GM21447 (cell line): ENCODE data around the gene PAPOLG.

ENCODE experiments used
- ATAC-seq: cut with Tn5 transposase; IDR thresholded peaks from one replicate; pipeline ENCODE4 v1.9.1; 2021; ENCODE audit not compliant: unreplicated experiment

The PAPOLG gene

DNA sequence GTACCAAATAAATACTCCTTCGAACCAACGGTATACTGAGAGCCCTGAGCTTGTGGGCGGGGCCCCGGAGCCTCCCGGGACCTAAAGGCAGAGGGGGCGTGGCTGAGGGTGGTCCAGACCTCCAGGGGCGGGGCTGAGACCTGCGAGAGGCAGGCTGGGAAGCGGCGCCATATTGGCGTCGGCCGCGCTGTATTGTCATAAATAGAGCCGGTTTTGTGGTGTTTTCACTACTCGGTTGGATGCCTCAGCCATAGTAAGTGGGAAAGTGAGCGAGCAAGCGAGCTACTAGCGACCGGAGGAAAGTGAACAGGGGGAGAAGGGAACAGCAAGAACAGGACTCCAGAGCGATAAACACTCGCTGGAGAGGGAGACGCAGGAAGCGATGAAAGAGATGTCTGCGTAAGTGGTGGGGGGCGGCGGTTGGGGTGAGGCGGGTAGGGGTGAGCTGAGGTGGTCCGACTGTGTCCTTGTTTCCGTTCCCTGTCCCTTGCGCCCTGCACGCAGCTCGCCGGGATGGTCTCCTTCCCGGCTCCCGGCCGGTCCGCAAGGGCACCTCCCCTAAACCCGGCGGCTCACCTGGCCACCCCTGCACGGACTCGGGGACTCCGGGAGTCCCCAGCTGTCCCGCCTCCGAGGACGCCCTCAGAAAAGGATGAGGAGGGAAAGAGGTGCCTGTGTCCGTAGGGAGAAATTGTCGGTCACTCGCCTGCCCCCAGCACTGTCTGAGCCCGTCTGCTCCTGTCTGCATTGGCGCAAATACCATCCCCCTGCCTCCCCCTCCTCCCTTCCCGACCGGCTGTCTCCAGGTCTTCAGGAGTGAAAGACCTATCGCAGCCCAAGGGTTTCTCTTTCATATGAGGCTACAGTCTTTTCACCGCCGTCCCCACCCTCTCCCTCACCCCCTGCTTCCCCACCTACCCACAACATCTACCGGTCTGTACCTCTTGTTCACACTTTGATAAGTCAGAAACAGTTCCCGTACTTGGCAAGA lies at the start of gene PAPOLG:
Gene PAPOLG, plus strand, starts transcription at position 172 of the 991 bp plus-strand sequence. Its CDS starts 211 bp downstream, at position 383.
- peak; percentile 96 for ATAC-seq

DNA sequence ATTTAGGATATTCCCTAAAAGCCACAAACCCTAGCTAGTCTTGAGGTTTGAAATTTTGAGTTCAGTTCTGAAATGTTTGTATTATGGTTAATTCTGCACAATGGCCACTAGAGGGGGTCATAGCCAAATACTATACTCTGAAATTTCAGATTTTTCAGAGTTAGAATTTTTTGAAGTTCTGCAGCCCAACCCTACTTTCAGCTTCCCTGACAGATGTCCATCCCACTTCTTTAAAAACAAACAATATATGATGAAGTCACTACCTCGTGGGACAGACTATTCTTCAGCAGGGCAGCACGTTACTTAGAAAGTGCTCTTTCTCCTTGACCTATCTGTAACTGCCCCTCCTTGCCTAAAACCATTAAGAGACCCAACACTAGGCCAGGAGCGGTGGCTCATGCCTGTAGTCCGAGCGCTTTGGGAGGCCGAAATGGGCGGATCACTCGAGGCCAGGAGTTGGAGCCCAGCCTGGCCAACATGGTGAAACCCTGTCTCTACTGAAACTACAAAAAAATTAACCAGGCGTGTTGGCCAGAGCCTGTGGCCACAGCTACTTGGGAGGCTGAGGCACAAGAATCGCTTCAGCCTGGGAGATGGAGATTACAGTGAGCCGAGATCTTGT lies 48.2 kb upstream of the PAPOLG start:
- ATAC-seq = no peak

DNA sequence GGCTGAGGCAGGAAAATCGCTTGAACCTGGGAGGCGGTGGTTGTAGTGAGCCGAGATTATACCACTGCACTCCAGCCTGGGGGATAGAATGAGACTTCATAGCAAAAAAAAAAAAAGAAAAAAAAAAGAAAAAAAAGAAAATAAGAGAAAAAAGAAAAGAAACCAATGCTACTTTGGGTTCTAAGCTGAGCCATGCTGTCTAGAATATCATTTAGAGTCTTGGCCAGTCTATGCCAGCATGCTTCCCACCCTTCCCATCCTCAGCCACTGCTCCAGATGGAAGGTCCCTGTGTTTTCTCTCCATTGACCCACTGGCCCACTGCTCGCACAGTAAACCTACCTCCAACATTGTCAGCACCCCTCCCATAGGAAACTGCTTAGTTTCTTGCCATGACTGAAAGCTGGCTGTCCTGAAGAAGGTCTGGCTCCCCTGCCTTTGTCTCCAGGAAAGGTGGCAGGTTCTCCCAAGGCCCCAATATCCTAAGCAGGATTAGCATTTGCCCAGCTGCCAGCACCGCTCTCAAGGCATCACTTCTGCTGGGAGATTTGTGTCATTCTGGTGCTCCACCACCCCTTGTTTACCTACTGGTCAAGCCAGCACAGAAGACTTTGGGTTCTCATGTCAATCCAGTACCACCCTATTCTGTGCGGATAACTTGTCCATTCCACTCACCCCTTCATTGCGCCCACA lies 47.3 kb upstream of the PAPOLG start:
- no peak for ATAC-seq

DNA sequence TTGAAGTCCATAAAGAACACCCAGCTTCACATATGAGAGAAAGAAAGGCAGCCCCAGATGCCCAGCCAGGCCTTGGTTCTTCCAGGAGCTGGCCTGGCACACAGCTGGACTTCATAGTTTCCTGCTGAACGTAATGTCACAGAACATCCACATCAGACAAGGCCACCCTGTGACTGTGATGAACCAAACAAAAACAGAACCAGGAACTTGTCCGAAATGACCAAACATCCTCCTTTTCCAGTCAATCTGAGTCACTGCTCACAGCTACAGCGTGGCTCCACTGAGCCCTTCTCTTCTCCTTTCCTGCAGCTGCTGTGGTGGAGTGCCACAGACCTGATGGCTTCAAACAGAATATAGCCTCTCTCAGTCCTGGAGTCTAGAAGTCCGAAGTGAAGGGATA lies 45.4 kb upstream of the PAPOLG start:
- ATAC-seq = no peak

DNA sequence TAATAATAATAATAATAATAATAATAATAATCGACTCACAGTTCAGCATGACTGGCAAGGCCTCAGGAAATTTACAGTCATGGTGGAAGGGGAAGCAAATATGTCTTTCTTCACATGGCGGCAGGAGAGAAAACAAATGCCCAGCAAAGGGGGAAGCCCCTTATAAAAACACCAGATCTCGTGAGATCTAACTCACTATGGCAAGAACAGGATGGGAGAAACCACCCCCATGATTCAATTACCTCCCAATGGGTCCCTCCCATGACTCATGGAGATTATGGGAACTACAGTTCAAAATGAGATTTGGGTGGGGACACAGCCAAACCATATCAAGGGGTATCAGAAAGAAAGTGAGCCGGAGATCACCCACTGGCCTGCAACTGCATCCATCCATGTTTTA lies 40.5 kb upstream of the PAPOLG start:
- no peak for ATAC-seq

DNA sequence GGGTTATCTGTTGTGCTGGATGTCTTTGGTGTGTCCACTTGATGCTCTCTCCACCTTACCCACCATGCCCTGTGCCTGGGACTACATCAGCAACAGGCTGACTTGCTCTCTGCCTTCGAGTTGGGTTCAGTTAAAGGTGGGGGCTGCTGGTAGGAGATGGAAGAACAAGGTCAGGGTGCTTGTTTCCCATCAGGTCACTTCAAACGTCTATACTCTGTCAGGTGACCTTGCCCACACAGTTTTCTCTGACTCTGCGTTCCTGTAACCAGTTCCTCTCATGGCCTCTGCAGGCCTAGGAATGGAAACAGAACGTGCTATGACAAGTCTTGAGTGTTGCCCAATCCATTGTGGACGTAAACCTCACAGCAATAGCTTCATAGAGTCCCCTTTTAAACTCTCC lies 38.4 kb upstream of the PAPOLG start:
- ATAC-seq = no peak

DNA sequence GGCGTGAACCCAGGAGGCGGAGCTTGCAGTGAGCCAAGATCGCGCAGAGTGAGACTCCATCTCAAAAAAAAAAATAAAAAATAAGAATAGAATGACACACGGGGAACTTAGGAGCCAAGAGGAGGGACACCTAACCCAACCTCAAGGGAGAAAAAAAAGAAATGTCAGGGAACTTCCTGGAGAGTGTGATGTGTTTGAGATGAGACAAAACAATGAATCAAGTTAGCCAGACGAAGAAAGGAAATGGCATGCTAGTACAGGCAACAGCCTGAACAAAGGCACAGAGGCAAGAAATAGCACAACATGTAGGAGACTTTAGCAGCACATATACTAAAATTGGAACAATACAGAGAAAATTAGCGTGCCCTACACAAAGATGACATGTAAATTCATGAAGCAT lies 36.7 kb upstream of the PAPOLG start:
- no peak for ATAC-seq

DNA sequence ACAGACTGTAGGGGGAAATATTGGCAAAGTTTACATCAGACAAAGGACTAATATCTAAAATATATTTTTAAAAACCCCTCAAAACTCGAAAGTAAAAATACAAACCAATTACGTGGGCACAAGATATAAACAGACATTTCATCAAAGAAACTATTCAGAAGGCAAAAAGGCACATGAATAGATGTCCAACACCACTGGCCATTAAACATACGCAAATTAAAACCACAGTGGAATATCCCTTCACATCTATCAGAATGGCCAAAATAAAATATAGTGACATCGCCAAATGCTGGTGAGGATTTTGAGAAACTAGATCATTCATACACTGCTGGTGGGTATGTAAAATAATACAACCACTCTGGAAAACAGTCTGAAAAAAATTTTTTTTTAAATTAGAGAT lies 30.6 kb upstream of the PAPOLG start:
- no peak for ATAC-seq

DNA sequence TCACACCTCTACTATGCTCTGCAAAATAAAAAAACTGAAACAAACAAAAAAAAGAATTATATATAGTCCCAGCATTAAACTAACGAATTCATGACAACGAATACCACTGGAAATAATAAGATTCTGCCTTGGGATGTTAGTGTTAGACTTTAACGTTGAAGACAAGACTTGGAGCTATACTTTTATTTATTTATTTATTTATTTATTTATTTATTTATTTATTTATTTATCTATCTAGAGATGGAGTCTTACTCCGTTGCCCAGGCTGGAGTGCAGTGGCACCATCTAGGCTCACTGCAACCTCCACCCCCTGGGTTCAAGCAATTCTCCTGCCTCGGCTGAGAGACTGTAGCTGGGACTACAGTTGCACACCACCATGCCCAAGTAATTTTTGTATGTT lies 27.2 kb upstream of the PAPOLG start:
- no peak for ATAC-seq

DNA sequence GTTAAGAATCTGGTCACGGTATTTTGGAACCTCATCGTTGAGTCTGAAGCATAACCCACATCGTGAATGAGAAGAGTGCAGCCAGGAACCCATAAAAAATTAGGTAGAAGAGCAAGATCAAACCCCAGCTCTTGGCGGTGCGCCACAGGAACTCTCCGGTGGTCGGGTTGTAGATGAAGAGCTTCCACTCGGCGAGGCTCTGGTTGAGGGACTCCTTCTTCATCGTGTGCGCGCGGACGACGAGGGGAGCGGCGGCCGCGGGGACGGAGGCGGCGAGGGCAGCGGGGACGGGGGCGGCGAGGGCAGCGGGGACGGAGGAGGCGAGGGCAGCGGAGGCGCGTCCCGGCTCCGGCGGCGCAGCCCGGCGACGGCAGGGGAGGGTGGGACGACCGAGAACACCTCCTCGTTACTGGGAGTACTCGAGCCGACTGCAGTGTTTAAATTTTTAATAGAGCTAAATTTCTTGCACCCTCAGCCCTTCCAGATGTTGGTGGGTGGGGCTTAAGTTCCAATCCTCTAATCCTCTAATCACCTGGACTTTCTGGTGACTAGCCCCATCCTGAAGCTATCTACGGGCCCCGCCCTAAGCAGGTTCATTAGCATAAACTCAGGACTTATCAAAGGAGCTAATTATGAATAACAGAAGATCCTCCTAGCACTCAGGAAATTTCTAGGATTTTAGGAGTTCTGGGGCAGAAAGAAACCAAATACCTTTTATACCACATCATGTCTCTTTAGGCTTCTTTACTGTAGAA lies 20.4 kb upstream of the PAPOLG start:
- ATAC-seq = no peak

DNA sequence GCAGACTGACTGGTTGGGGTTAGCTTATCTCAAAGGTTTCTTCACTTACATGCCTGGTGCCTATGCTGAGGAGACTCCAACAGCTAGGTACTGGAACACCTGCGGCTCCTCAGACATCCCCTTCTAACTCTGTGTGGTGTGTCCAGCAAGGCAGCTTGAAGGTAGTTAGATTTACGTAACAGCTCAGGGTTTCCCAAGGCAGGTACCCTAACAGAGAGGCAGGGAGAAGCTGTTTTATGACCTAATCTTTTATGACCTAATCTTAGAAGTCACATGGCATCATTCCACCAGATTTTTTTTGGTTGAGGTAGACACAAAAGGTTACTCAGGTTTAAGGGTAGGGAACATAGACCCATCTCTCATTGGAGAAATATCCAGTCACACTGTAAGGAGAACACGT lies 17.4 kb upstream of the PAPOLG start:
- no peak for ATAC-seq

DNA sequence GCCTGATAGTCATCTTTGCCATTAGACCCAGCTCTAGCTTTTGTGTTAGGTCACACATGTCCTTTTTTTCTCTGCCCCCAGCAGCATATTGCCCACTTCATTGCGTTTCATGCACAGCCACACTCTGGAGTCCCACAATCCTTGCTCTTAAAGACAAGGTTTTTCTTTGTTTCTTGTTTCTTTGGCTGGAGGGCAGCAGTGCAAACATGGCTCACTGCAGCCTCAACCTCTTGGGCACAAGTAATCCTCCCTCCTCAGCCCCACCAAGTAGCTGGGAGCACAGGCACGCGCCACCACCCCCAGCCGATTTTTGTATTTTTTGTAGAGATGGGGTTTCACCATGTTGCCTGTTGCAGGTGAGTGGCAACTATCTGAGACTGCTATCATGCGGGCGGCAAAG lies 16.9 kb upstream of the PAPOLG start:
- ATAC-seq = no peak

DNA sequence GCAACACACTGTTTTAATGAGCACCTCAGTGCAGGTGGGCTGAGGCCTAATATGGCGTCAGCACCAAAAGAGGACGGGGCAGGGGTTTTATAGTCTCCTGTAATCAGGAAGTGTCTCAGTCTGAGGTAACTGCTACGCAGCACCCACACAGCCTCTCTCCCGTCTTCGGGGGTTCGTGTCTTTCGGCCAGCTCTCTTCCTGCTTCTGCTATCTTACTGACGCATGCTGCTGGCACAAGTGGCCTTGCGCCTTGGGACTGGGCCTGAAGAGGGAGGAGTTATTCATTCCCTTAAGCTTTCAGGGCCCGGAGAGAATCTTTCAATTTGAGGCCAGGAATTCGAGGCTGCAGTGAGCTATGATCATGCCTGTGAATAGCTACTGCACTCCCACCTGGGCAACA lies 14.5 kb upstream of the PAPOLG start:
- ATAC-seq = no peak

DNA sequence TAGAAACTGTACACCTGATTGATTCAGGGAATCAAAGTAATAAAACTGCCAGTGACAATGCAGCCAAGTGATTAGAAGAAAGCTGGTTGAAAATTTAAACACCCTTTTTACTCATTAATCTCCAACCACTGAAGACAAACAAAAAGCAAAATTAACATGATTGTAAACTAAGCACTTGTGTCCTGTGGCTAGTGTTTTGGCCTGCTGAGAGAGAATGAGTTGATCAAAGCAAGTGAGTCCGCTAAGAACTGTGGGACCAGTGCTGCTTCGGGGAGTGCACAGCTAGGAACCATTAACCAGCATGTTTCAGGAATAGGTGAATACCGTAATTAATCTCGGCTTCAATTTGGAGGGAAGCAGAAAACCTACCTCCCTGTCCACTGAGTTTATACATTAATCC lies 13.6 kb upstream of the PAPOLG start:
- ATAC-seq = no peak

DNA sequence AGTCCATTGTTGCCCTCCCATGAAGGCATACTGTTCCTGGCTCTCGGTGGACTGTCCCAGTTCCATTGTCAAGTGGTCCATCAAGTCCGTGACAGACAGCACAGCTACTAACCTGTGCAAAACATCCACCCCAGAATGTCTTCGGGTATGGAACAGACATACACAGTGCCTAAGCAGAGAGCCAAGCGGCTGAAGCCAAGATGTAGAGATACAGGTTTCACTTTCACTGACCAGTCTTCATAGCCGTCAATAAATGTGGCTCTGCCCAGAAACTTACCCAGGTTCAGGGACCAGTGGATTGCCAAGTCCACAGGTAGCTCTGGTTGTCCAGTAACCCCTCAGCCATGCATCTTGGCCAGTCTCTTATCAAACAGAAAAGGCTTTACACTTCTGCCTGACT lies 10.7 kb upstream of the PAPOLG start:
- ATAC-seq = no peak

DNA sequence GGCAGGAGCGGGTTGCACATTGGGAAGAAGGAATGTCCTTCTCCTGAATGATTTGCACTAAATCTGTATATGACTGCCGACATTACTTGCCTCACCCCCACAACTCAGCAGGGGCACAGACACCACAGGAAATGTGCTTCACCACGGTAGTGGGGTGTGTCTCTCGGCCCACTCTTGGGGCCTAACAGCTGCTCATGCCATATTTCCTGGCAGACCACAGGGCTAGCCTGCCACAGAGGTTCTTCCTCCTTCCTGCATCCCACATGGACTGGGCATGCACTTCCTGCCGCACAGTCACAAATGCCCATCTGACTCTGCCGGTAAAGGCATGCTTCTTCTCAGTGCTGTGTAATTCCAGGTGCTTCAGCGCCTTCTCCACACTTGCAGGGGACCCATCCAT lies 10.3 kb upstream of the PAPOLG start:
- no peak for ATAC-seq

DNA sequence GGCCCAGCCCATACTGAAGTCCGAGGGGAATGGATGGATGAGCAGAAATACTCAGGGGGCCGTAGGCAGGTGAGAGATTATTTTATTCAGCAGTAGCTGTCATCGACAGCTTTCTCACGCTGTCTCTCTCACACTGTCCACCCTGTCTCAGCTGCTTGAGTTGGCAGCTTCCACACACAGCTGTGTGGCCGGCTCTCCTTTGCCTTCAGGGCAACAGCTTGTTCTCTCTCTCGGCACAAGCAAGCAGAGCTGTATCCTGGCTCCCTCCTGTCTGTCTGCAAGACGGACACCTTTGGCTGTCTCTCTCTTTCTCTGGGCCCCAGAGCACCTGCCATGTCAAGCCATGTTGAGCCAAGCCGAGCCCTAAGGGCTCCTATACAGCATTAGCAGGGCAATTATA lies 9.8 kb upstream of the PAPOLG start:
- ATAC-seq = no peak

DNA sequence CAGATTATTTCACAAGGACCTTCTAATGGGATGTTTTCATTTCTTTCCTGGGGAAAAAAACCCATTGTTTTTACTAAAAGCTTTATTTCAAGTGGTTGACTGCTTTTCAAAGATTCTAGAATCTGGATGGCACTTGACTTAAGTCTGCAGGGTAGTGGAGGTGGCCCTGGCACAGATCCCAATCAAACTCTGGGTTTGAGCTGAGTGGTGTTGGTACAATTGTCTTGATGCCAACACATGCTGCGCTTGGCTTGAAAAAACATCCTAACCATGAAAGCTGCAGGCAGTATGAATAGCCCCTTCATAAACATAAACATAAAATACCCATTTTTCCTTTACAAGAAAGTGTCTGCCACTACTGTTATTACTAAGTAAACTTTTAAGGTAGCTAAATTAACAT lies 3.6 kb downstream of the PAPOLG start:
- ATAC-seq = no peak

DNA sequence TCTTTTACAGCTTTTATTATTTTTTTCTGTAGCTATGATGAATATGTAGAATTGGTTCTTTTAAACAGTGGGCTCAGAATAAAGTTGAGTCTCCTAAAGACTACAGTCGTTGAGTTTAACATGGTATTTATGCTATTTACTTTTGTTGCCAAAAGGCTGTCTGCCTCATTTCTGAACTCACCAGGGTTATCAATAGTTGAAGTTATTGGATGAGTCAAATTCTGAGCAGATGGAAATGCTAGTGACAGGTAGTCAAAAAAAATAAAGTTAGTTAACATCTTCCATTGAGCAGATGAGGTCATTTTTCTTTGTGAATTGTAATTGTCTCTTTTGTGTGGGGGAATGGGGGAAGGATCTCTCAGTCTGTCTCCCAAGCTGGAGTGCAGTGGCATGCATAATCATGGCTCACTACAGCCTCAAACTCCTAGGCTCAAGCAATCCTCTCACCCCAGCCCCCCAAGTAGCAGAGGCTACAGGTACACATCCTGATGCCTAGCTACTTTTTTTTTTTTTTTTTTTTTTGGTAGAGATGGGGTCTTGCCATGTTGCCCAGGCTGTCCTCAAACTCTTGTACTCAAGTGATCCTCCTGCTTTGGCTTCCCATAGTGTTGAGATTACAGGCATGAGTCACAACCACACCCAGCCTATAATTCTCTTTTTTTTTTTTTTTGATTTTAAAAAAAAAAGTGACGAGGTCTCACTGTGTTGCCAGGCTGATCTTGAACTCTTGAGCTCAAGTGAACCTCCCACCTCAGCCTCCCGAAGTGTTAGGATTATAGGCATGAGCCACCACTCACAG lies 8.9 kb downstream of the PAPOLG start:
- ATAC-seq = no peak

DNA sequence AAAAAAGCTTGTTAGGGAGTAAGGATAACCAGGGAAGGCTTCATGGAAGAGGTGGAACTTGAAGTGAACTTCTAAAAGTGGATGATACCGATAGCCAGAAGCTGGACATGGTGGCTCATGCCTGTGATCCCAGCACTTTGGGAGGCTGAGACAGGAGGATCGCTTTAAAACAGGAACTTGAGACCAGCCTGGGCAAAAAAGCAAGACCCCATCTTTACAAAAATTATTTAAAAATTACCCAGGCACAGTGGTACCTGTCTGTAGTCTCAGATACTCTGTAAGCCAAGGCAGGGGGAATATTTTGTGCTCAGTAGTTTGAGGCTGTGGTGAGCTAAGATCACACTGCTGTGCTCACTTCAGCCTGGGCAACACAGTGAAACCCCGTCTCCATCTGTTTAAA lies 10.2 kb downstream of the PAPOLG start:
- no peak for ATAC-seq
